SK-N-SH treated with all-trans-retinoic acid at 6 μM for 48 hours (cell line): ENCODE measurements around the gene TBC1D26.

Experiments used
- ARNTL ChIP-seq: fragments of 450-650 bp; formaldehyde crosslinking; IDR thresholded peaks from 2 replicates; pipeline ENCODE4 v1.5.0; 2020; ENCODE audit warnings: low read depth, mild to moderate bottlenecking, moderate library complexity, borderline replicate concordance
- CSDC2 ChIP-seq: fragments of 250-450 bp; sonication (Bioruptor Pico); IDR thresholded peaks from 2 replicates; pipeline ENCODE4 v1.5.0; 2020; ENCODE audit warnings: mild to moderate bottlenecking, moderate library complexity
- ESRRG ChIP-seq: fragments of 250-450 bp; sonication (Bioruptor Pico); IDR thresholded peaks from 2 replicates; pipeline ENCODE4 v1.6.1; 2021; ENCODE audit warnings: mild to moderate bottlenecking
- PPARA ChIP-seq: fragments of 250-450 bp; sonication (Bioruptor Pico); IDR thresholded peaks from 2 replicates; pipeline ENCODE4 v1.5.0; 2020; ENCODE audit warnings: mild to moderate bottlenecking, borderline replicate concordance
- TCF4 ChIP-seq: fragments of 250-450 bp; sonication (Bioruptor Pico); IDR thresholded peaks from 2 replicates; pipeline ENCODE4 v1.8.0; 2021; ENCODE audit warnings: mild to moderate bottlenecking, moderate library complexity, borderline replicate concordance
- TSHZ2 ChIP-seq: fragments of 250-450 bp; sonication (Bioruptor Pico); IDR thresholded peaks from 2 replicates; pipeline ENCODE4 v1.5.0; 2020; ENCODE audit warnings: mild to moderate bottlenecking, moderate library complexity
- TF ChIP-seq, protein P1 (sequence below): fragments of 250-450 bp; sonication (Bioruptor Pico); IDR thresholded peaks from 2 replicates; pipeline ENCODE4 v1.8.0; 2020; ENCODE audit warnings: mild to moderate bottlenecking, moderate library complexity, borderline replicate concordance

DNA sequence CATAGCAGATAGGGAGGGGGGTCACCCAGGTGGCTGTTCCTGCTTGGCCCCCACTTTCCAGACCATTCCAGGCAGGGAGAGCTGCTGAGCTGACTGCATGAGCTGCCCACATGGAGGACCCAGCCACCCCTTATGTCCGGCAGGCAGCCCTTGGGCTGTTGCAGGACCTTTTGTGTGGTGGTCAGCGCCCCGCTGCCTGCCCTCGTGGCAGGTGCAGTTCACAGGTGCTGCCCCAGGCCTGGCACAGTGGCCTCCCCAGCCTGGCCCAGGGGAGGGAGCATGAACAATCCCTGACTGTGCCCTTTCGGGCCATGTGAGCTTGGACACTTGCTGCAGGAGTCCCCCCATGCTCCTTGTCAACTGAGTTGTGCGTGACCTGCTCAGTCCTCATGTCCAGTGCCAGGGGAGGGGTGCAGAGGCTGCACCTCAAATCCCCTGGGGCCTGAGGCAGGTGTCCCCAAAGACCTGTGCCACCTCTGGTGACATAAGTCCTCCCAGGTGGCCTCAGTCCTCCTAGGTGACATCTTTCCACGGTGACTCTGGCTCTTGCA, 8.6 kb downstream of the TBC1D26 start:
- TF ChIP-seq TSHZ2 (no peak), CSDC2 (CRISPR knock-in tag) (no peak), ESRRG (CRISPR knock-in tag) (no peak), ARNTL (CRISPR knock-in tag) (no peak), TCF4 (no peak), PPARA (no peak)
- TF ChIP-seq, protein P1, sequence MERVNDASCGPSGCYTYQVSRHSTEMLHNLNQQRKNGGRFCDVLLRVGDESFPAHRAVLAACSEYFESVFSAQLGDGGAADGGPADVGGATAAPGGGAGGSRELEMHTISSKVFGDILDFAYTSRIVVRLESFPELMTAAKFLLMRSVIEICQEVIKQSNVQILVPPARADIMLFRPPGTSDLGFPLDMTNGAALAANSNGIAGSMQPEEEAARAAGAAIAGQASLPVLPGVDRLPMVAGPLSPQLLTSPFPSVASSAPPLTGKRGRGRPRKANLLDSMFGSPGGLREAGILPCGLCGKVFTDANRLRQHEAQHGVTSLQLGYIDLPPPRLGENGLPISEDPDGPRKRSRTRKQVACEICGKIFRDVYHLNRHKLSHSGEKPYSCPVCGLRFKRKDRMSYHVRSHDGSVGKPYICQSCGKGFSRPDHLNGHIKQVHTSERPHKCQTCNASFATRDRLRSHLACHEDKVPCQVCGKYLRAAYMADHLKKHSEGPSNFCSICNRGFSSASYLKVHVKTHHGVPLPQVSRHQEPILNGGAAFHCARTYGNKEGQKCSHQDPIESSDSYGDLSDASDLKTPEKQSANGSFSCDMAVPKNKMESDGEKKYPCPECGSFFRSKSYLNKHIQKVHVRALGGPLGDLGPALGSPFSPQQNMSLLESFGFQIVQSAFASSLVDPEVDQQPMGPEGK (CRISPR knock-in tag): no peak
